ENCODE measurements around the gene IFI6.

IFI6 gene

GRCh38 chr1:27671964-27672749 is at the start of gene IFI6:
Gene IFI6, minus strand, starts transcription at chr1:27672192. Its CDS starts 2,878 bp downstream, at chr1:27669314.
- peak; percentile 52 for TF ChIP-seq CTCF (IDR thresholded peaks at IDR 0.05; ENCODE audit: low read depth, low read length)
- H3K4me3 ChIP-seq (replicated peaks in 1 of 2; ENCODE audit: low read depth in 2 of 2, low read length in 2 of 2) = peak within 1 kb of the TSS; percentile 38 to 70
- peak; percentile 97 for DNase-seq (ENCODE audit: low read depth in 2 of 2)

GRCh38 chr1:27719286-27720251 is 47.6 kb upstream of the IFI6 start:
- DNase-seq (ENCODE audit: low read depth in 2 of 2) = peak; percentile 26 to 36
- peak; percentile 49 for TF ChIP-seq CTCF (IDR thresholded peaks at IDR 0.05; ENCODE audit: low read depth, low read length)
- no peak overlapping the region for H3K4me3 ChIP-seq (replicated peaks in 1 of 2; ENCODE audit: low read depth in 2 of 2, low read length in 2 of 2)

GRCh38 chr1:27716262-27716895 is 44.4 kb upstream of the IFI6 start:
- no peak overlapping the region for H3K4me3 ChIP-seq (replicated peaks in 1 of 2; ENCODE audit: low read depth in 2 of 2, low read length in 2 of 2)
- DNase-seq (ENCODE audit: low read depth in 2 of 2) = no peak
- TF ChIP-seq CTCF (IDR thresholded peaks at IDR 0.05; ENCODE audit: low read depth, low read length) = no peak

- no peak for TF ChIP-seq CTCF (IDR thresholded peaks at IDR 0.05; ENCODE audit: low read depth, low read length)
- DNase-seq (ENCODE audit: low read depth in 2 of 2) = no peak
- H3K4me3 ChIP-seq (replicated peaks in 1 of 2; ENCODE audit: low read depth in 2 of 2, low read length in 2 of 2) = no peak overlapping the region
Measured at GRCh38 chr1:27713869-27714513, 42.0 kb upstream of the IFI6 start.

GRCh38 chr1:27713139-27713725 is 41.2 kb upstream of the IFI6 start:
- no peak for TF ChIP-seq CTCF (IDR thresholded peaks at IDR 0.05; ENCODE audit: low read depth, low read length)
- no peak for DNase-seq (ENCODE audit: low read depth in 2 of 2)
- H3K4me3 ChIP-seq (replicated peaks in 1 of 2; ENCODE audit: low read depth in 2 of 2, low read length in 2 of 2) = no peak overlapping the region

GRCh38 chr1:27710574-27710973 is 38.6 kb upstream of the IFI6 start:
- DNase-seq (ENCODE audit: low read depth in 2 of 2) = no peak
- no peak overlapping the region for H3K4me3 ChIP-seq (replicated peaks in 1 of 2; ENCODE audit: low read depth in 2 of 2, low read length in 2 of 2)
- no peak for TF ChIP-seq CTCF (IDR thresholded peaks at IDR 0.05; ENCODE audit: low read depth, low read length)
